Immature natural killer cell (primary cell): ENCODE results near the gene EYS. TPM values are rescaled to one million over a fixed set of nuclear protein-coding genes. Genes with fewer than 3 reads are reported as not detected.
"Not testable (repeated sequence)": the region's sequence is repeated elsewhere in the genome, so short reads cannot be mapped to it uniquely, and the experiment has no call there.

Experiments
- DNase-seq, 3 donors: peaks; one replicate each; pipeline ENCODE4 v3.0.0; 2022; ENCODE audit warnings: mixed read lengths in 1 of 3
- H3K27ac Mint-ChIP-seq, 6 donors: one replicate each; pipeline ENCODE4 v1.8.0; 2020; ENCODE audit warnings: mixed read lengths in 6 of 6, mild to moderate bottlenecking in 5 of 6, inconsistent platforms in 4 of 6, moderate library complexity in 3 of 6
- H3K27me3 Mint-ChIP-seq, 3 donors: one replicate each; pipeline ENCODE4 v1.8.0; 2020 to 2021; ENCODE audit warnings: low read depth in 3 of 3, mild to moderate bottlenecking in 3 of 3, mixed read lengths in 3 of 3, moderate library complexity in 3 of 3, inconsistent platforms in 1 of 3
- H3K36me3 Mint-ChIP-seq, 3 donors: one replicate each; pipeline ENCODE4 v1.8.0; 2020; ENCODE audit warnings: mixed read lengths in 3 of 3, inconsistent platforms in 2 of 3, mild to moderate bottlenecking in 2 of 3
- H3K4me1 Mint-ChIP-seq, 2 donors: one replicate each; pipeline ENCODE4 v1.8.0; 2020; ENCODE audit warnings: inconsistent platforms in 2 of 2, mild to moderate bottlenecking in 2 of 2, mixed read lengths in 2 of 2, moderate library complexity in 1 of 2
- H3K4me3 Mint-ChIP-seq, 5 donors: one replicate each; pipeline ENCODE4 v1.8.0; 2020; ENCODE audit warnings: mild to moderate bottlenecking in 5 of 5, mixed read lengths in 5 of 5, inconsistent platforms in 3 of 5, moderate library complexity in 3 of 5
- H3K9me3 Mint-ChIP-seq, 6 donors: one replicate each; pipeline ENCODE4 v1.8.0; 2020; ENCODE audit warnings: mild to moderate bottlenecking in 6 of 6, mixed read lengths in 6 of 6, inconsistent platforms in 4 of 6, moderate library complexity in 3 of 6
- polyA plus RNA-seq, 3 donors: library from polyadenylated mRNA; unstranded; fragments of 300-500 nt; fragmentation: Illumina TruSeq; gene quantifications; one replicate each; pipeline ENCODE4 v1.2.3, GENCODE V29; 2021

The EYS gene
- polyA plus RNA-seq, 3 donors from 2014 or later: not detected

DNA sequence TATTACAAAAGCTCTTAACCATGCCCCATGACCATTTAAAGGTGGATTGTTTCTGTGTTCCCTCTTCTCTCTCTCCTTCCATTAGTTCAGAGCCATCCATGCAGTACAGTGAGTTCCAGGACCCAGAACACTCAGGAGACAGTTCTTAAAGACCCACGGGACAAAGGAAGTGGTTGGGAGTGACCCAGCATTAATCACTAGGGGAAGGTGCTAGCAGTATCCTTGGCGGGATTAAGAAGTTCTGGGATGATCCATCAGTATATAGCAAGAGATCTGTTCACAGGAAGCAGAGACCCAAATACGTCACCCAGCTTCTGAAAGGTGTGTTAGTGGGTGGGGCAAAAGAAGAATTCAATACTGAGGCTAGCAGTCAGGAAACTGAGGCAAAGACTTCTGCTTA lies 1917.3 kb downstream of the EYS start:
- peaks cover 0 to 1% (median 0%) of the 10 kb centered on the region in 3 donors for H3K27me3 Mint-ChIP-seq
- no peak for DNase-seq
- H3K9me3 Mint-ChIP-seq: no peaks in the 10 kb centered on the region
- no peak overlapping the region for H3K4me3 Mint-ChIP-seq
- H3K4me1 Mint-ChIP-seq: no peaks in the 10 kb centered on the region
- no peak overlapping the region for H3K27ac Mint-ChIP-seq
- H3K36me3 Mint-ChIP-seq: no peaks in the 10 kb centered on the region

DNA sequence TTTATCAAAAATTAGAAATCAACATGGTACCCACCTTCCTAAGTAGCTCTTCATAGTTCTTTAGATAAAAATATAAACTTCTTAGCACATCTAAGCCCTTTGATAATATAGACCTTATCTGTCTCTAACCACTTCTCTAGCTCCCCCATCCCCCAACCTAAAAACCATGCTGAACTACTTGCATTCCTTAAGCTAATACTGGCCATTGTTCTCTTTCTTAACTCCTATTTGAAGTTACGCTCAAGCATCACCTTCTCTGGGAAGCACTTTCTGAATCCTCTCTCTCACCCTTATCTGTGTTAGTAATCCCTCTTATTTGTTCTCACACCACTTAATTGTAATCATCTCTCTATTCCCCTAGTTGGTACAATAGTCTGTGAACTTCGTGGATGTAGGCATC lies 1918.5 kb downstream of the EYS start:
- H3K9me3 Mint-ChIP-seq: peaks cover 0 to under 1% (median 0%) of the 10 kb centered on the region in 6 donors
- no peaks in the 10 kb centered on the region for H3K36me3 Mint-ChIP-seq
- H3K4me1 Mint-ChIP-seq: no peaks in the 10 kb centered on the region
- H3K4me3 Mint-ChIP-seq: no peak overlapping the region
- peaks cover 0 to 1% (median 0%) of the 10 kb centered on the region in 3 donors for H3K27me3 Mint-ChIP-seq
- no peak for DNase-seq
- no peak overlapping the region for H3K27ac Mint-ChIP-seq

DNA sequence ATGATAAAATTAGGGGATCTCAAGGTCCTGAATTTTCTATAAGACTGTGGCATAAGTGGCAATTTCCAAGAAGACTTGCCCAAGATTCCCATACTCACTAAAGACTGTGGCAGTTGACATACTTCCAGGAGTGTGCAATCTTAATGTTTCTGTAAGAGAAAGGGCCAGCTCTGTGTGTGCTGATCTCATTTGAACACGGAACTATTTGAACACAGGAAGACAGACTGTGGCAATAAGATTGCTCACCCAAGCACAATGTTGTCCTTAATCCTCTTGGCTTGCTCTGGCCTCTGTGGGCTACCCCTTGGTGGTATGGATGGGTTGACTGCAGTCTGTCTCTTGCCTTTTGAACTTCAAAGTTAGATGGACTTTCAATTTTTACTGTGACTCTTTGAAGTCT lies 1920.0 kb downstream of the EYS start:
- no peak for DNase-seq
- no peak overlapping the region for H3K4me3 Mint-ChIP-seq
- H3K36me3 Mint-ChIP-seq: no peaks in the 10 kb centered on the region
- H3K27ac Mint-ChIP-seq: no peak overlapping the region
- no peaks in the 10 kb centered on the region for H3K4me1 Mint-ChIP-seq
- H3K27me3 Mint-ChIP-seq: peaks cover 0 to 1% (median 0%) of the 10 kb centered on the region in 3 donors
- peaks cover 0 to 2% (median 0%) of the 10 kb centered on the region in 6 donors for H3K9me3 Mint-ChIP-seq

DNA sequence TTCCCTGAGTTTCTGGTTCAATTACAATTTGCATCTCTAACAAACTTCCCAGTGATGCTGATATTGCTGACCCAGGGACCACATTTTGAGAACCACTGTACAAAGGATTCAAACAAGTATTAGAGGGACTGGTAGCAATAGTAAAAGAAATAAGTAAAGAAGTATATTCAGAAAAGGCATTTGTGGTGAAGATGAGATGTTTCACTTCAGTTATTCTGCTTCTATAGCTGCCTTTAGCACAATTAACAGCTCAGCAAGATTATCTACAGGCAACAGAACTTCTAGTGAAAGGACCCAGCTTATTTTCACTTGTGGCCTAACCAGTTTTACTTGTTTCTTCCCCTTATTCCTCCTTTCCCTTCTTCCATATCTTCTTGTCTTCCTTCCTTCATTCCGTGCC lies 1922.0 kb downstream of the EYS start:
- no peaks in the 10 kb centered on the region for H3K36me3 Mint-ChIP-seq
- no peaks in the 10 kb centered on the region for H3K4me1 Mint-ChIP-seq
- no peak for DNase-seq
- H3K9me3 Mint-ChIP-seq: peaks cover 0 to 4% (median 3%) of the 10 kb centered on the region in 6 donors
- peaks cover 1 to 4% (median 3%) of the 10 kb centered on the region in 3 donors for H3K27me3 Mint-ChIP-seq
- no peak overlapping the region for H3K4me3 Mint-ChIP-seq
- no peak overlapping the region for H3K27ac Mint-ChIP-seq

DNA sequence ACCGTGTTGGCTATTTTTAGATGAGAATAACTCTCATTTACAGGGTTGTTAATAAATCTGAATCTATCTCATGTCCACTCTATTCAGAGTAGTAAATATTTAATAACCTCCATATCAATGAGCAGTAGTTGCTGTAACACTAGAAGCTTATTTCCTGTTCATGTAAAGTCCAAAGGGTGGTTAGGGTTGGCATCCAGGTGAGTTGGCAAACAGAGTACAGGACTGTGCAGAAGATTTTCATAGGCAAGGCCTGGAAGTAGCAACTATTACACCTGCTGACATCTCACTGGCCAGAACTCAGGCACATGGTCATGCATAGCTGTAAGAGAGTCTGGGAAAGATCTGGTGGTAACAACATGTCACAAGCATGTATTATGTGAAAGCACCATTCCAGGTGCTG lies 1923.9 kb downstream of the EYS start:
- Mint-ChIP-seq H3K9me3 (peaks cover 0 to 4% (median 3%) of the 10 kb centered on the region in 6 donors), H3K36me3 (no peaks in the 10 kb centered on the region), H3K4me3 (no peak overlapping the region), H3K27ac (no peak overlapping the region), H3K4me1 (no peaks in the 10 kb centered on the region), H3K27me3 (peaks cover 1 to 5% (median 4%) of the 10 kb centered on the region in 3 donors)
- DNase-seq: no peak

DNA sequence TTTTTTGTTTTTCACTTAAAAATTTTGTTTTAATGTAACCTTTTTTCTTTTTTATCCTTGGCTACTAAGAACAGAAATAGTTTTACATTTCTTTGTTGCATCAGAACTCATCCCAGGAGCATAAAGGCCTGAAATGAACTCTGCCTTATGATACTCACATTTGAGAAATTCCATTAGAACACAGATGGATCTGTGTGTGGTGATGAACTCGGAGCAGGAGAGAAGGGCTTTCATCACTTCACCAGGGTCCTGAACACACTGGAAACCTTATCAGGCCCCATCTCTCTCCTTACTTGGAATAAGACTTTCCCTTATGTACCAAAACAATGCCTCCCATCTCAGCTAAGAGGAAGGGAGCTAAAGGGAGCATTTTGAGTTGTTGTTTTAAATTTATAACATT lies 1932.1 kb downstream of the EYS start:
- H3K27ac Mint-ChIP-seq: no peak overlapping the region
- H3K36me3 Mint-ChIP-seq: no peaks in the 10 kb centered on the region

DNA sequence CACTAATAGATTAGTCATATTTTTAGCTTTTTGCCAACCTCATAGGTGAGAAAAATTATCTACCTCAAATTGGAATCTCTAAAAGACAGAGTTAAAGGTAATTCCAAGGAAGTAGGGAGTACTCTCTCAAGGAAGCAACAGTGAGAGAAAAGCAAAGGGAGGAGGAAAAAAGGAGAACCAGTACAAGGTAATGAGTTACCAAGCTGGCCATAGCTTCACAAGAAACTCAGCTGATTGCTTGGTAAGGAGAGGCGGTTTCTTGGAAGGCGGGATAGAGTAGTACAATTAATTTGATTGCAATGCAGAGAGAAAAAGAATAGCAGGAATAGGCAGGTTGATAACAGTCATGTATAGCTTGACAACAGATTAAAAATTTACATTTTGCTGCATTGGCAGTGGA lies 1933.8 kb downstream of the EYS start:
- Mint-ChIP-seq H3K27me3 (peaks cover 2 to 5% (median 5%) of the 10 kb centered on the region in 3 donors), H3K36me3 (no peaks in the 10 kb centered on the region), H3K9me3 (no peaks in the 10 kb centered on the region), H3K4me3 (no peak overlapping the region), H3K4me1 (no peaks in the 10 kb centered on the region), H3K27ac (no peak overlapping the region)
- DNase-seq: no peak

More for the DNA sequence above, 1932.1 kb downstream of the EYS start:
- Mint-ChIP-seq H3K27me3 (peaks cover 2 to 6% (median 5%) of the 10 kb centered on the region in 3 donors), H3K4me3 (no peak overlapping the region), H3K9me3 (no peaks in the 10 kb centered on the region), H3K4me1 (no peaks in the 10 kb centered on the region)
- DNase-seq: no peak

DNA sequence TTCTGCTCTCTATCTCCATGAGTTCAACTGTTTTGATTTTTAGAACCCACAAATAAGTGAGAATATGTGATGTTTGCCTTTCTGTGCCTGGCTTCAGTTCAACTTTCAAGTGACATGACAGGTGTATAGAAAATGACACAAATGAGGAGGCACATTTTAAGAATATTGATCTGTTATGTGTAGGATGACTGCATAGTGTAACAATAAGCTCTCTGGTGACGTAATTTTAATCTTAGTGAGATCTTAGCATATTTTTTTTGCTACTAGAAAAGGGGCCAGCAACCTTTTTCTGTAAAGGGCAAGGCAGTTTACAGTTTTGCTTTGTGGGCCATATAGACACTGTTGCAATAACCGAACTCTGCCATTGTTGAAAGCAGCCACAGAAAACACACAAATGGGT lies 1941.2 kb downstream of the EYS start:
- Mint-ChIP-seq H3K9me3 (no peaks in the 10 kb centered on the region), H3K4me3 (no peak overlapping the region), H3K27me3 (peaks cover 3 to 8% (median 8%) of the 10 kb centered on the region in 3 donors), H3K4me1 (no peaks in the 10 kb centered on the region), H3K36me3 (no peaks in the 10 kb centered on the region), H3K27ac (no peak overlapping the region)
- no peak for DNase-seq

DNA sequence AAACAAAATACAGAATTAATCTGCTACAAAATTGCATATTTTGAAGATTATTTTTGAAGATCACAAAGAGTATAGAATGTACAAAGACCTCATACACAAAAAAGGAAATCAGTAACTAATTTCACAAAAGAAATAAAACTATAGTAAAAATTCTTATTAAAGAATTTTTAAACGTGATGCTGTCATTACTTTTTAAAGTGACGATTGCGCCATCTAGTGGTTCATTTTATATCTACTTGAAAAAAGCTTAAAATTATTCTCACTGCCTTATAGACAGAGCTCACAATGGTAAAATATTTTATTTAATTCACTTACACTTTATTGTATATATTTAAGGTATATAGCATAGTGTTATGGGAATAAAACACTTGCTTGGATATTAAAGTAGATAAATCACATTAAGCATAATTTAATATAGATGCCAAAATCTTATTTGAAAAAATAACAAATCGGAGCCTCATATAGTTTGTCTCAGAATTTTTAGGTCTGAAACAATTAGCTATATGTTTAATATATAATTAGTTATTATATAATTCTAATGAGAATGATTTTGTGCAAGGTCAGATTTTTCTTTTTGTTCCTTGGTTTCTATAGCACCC lies 1942.6 kb downstream of the EYS start:
- peak; percentile 32 to 46 (median 35) for DNase-seq
- Mint-ChIP-seq H3K9me3 (no peaks in the 10 kb centered on the region), H3K4me3 (no peak overlapping the region), H3K27ac (no peak overlapping the region), H3K36me3 (no peaks in the 10 kb centered on the region), H3K27me3 (peaks cover 3 to 8% (median 8%) of the 10 kb centered on the region in 3 donors), H3K4me1 (no peaks in the 10 kb centered on the region)

DNA sequence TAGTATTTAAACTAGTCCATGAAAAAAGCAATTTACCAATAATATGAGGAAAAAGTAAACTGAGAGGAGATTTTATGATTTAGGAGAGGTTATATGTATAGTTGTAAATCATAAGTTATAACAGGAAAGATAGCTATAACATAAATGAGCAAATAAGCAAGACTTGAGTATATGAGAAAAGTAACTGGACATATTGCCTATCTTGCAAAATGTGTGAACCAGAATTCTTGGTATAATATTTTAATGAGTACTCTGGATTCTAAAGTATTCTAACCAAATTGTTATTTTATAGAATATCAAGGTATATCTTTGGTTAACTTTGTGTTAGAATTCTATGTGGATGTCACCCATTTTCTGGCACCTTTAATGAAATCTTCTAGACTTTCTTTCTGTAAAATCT lies 1946.8 kb downstream of the EYS start:
- peaks cover 3 to 23% (median 13%) of the 10 kb centered on the region in 6 donors for H3K9me3 Mint-ChIP-seq
- H3K36me3 Mint-ChIP-seq: peaks cover 3 to 16% (median 10%) of the 10 kb centered on the region in 3 donors
- H3K27ac Mint-ChIP-seq: no peak overlapping the region
- no peaks in the 10 kb centered on the region for H3K4me1 Mint-ChIP-seq
- no peak for DNase-seq
- peaks cover 2 to 3% (median 3%) of the 10 kb centered on the region in 3 donors for H3K27me3 Mint-ChIP-seq
- no peak overlapping the region for H3K4me3 Mint-ChIP-seq

DNA sequence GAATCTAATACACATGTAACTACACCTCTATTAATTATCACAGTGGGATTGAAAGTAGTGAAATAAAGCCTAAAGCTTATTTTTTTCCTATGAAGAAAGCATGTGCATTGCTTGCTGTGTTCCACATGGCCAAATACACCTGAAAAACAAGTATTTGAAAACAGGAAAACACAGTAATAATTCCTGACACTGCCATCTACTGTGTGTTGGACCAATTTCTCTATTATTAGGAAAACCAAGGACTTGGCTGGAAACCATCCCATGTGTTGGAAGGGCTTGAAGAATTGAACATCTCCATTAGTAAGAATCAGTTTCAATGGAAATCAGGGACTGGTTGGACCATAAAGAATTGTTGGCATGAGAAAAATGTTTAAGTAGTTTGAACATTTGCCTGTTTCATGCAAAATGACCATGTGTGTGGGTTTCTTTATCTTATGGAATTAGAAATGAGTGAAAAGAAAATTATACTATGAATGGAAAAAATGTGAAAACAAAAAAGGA lies 1947.4 kb downstream of the EYS start:
- H3K4me1 Mint-ChIP-seq: no peaks in the 10 kb centered on the region
- no peak overlapping the region for H3K4me3 Mint-ChIP-seq
- H3K9me3 Mint-ChIP-seq: peaks cover 5 to 23% (median 13%) of the 10 kb centered on the region in 6 donors
- H3K36me3 Mint-ChIP-seq: peaks cover 6 to 16% (median 10%) of the 10 kb centered on the region in 3 donors
- H3K27ac Mint-ChIP-seq: no peak overlapping the region
- H3K27me3 Mint-ChIP-seq: peaks cover 0 to 2% (median 0%) of the 10 kb centered on the region in 3 donors
- no peak for DNase-seq

DNA sequence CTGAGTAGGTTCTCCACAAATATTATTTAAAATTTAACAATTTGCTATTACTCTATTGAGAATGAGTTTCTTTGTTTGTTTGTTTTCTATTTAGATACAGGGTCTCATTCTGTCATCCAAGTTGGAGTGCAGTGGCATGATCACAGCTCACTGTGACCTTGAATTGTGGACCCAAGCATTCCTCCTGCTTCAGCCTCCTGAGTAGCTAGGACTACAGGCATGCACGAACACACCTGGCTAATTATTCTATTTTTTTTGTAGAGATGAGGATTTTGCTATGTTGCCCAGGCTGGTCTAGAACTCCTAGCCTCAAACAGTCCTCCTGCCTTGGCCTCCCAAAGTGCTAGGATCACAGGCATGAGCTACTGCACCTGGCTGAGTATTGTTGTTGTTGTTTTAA lies 1949.2 kb downstream of the EYS start:
- DNase-seq: no peak
- Mint-ChIP-seq H3K36me3 (peaks cover 6 to 16% (median 10%) of the 10 kb centered on the region in 3 donors), H3K4me1 (no peaks in the 10 kb centered on the region), H3K27ac (no peak overlapping the region), H3K4me3 (no peak overlapping the region), H3K27me3 (no peaks in the 10 kb centered on the region), H3K9me3 (peaks cover 5 to 23% (median 13%) of the 10 kb centered on the region in 6 donors)

DNA sequence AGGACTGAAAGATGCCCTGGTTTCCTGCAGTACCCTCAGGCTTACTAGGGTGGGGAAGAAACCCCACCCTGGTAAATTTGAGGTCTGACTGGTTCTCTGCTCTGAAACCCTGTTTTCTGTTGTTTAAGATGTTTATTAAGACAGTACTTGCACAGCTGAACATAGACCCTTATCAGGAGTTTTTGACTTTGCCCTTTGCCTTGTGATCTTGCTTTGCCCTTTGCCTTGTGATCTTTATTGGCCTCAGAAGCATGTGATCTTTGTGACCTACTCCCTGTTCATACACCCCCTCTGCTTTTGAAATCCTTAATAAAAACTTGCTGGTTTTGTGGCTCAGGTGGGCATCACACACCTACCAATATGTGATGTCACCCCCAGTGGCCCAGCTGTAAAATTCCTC lies 1949.8 kb downstream of the EYS start:
- H3K27me3 Mint-ChIP-seq, H3K27ac Mint-ChIP-seq, DNase-seq, H3K4me3 Mint-ChIP-seq, H3K4me1 Mint-ChIP-seq: not testable (repeated sequence)
- H3K36me3 Mint-ChIP-seq: peaks cover 6 to 16% (median 10%) of the 10 kb centered on the region in 3 donors
- H3K9me3 Mint-ChIP-seq: peaks cover 5 to 23% (median 13%) of the 10 kb centered on the region in 6 donors

DNA sequence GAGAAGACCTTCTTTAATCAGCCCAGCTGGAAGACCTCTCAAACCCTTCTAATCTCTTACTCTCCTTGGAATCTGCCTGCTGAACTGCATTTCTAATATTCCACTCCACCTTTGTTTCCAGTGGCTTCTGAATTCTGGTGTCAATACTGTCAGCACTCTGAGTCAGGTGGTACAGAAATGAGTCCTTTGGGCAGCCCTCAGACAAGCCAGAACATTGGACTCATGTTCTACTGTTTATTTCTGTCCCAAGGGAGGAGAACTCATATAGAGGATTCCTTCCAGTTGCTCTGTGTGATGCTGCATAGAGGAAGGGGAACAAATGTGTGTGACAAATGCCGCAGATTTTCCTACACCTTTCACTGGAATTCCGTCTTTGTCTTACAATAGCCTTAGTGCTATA lies 1956.6 kb downstream of the EYS start:
- peaks cover 0 to 7% (median 3%) of the 10 kb centered on the region in 3 donors for H3K27me3 Mint-ChIP-seq
- no peak overlapping the region for H3K27ac Mint-ChIP-seq
- H3K4me1 Mint-ChIP-seq: no peaks in the 10 kb centered on the region
- peaks cover 0 to 7% (median 5%) of the 10 kb centered on the region in 6 donors for H3K9me3 Mint-ChIP-seq
- H3K36me3 Mint-ChIP-seq: peaks cover 7 to 11% (median 10%) of the 10 kb centered on the region in 3 donors
- DNase-seq: no peak
- H3K4me3 Mint-ChIP-seq: no peak overlapping the region

DNA sequence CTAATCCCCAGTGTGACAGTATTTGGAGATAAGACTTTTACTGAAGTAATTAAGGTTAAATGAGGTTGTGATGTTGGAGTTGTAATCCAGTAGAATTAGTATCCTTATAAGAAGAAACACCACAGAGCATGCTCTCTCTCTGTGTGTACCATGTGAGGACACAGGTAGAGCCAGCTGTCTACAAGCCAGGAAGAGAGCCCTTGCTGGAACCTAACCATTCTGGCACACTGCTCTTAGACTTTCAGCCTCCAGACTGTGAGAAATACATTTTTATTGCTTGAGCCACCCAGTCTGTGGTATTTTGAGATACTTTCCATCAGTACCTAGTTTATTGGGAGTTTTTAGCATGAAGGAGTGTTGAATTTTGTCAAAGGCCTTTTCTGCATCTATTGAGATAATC lies 1961.2 kb downstream of the EYS start:
- DNase-seq: no peak
- H3K4me1 Mint-ChIP-seq: no peaks in the 10 kb centered on the region
- H3K36me3 Mint-ChIP-seq: peaks cover 4 to 10% (median 9%) of the 10 kb centered on the region in 3 donors
- H3K27ac Mint-ChIP-seq: no peak overlapping the region
- no peak overlapping the region for H3K4me3 Mint-ChIP-seq
- peaks cover 0 to 6% (median 5%) of the 10 kb centered on the region in 6 donors for H3K9me3 Mint-ChIP-seq
- peaks cover 0 to 5% (median 4%) of the 10 kb centered on the region in 3 donors for H3K27me3 Mint-ChIP-seq
